Neural cell (in vitro differentiated cells): ENCODE data around the gene WDR20.

Experiments
- EZH2 ChIP-seq: fragments of 200-600, 300-800 bp; shearing (Covaris generic), sonication (generic); IDR thresholded peaks from 2 replicates; pipeline ENCODE4 v1.6.1; 2014; ENCODE audit warnings: antibody characterized with exemption, low read length, borderline replicate concordance, mild to moderate bottlenecking; ENCODE audit not compliant: insufficient read depth, poor library complexity, severe bottlenecking
- MXI1 ChIP-seq: fragments of 450-650 bp; conservative IDR thresholded peaks from 2 replicates; pipeline ENCODE4 v1.6.1; 2014; ENCODE audit warnings: antibody characterized with exemption, mild to moderate bottlenecking; ENCODE audit not compliant: poor library complexity, severe bottlenecking
- POLR2AphosphoS5 ChIP-seq: IDR thresholded peaks from 2 replicates; pipeline ENCODE4 v1.6.1; 2012
- RAD21 ChIP-seq: fragments of 450-650 bp; conservative IDR thresholded peaks from 2 replicates; pipeline ENCODE4 v1.6.1; 2014; ENCODE audit warnings: antibody characterized with exemption, mild to moderate bottlenecking, moderate library complexity
- REST ChIP-seq: IDR thresholded peaks from 2 replicates; pipeline ENCODE4 v1.6.1; 2012; ENCODE audit warnings: borderline replicate concordance
- TAF1 ChIP-seq: IDR thresholded peaks from 2 replicates; pipeline ENCODE4 v1.6.1; 2012; ENCODE audit warnings: low read depth
- TF ChIP-seq, protein P1 (sequence below): fragments of 450-650 bp; IDR thresholded peaks from 2 replicates; pipeline ENCODE4 v1.5.1; 2014; ENCODE audit warnings: antibody characterized with exemption, mild to moderate bottlenecking, moderate library complexity; ENCODE audit not compliant: poor library complexity, severe bottlenecking

DNA sequence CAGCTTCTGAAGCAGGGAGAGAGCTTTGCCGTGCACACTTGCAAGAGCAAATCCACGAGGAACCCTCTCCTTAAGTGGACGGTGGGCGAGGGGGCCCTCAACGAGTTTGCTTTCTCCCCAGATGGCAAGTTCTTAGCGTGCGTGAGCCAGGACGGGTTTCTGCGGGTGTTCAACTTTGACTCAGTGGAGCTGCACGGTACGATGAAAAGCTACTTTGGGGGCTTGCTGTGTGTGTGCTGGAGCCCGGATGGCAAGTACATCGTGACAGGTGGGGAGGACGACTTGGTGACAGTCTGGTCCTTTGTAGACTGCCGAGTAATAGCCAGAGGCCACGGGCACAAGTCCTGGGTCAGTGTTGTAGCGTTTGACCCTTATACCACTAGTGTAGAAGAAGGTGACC, 69.0 kb downstream of the WDR20 start:
- TF ChIP-seq TAF1: no peak
- TF ChIP-seq EZH2: no peak
- TF ChIP-seq, protein P1, sequence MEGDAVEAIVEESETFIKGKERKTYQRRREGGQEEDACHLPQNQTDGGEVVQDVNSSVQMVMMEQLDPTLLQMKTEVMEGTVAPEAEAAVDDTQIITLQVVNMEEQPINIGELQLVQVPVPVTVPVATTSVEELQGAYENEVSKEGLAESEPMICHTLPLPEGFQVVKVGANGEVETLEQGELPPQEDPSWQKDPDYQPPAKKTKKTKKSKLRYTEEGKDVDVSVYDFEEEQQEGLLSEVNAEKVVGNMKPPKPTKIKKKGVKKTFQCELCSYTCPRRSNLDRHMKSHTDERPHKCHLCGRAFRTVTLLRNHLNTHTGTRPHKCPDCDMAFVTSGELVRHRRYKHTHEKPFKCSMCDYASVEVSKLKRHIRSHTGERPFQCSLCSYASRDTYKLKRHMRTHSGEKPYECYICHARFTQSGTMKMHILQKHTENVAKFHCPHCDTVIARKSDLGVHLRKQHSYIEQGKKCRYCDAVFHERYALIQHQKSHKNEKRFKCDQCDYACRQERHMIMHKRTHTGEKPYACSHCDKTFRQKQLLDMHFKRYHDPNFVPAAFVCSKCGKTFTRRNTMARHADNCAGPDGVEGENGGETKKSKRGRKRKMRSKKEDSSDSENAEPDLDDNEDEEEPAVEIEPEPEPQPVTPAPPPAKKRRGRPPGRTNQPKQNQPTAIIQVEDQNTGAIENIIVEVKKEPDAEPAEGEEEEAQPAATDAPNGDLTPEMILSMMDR: no peak
- TF ChIP-seq POLR2AphosphoS5: no peak
- no peak for TF ChIP-seq MXI1
- no peak for TF ChIP-seq REST
- no peak for TF ChIP-seq RAD21
